Transverse colon (tissue), 4 donors: ENCODE data around the gene PRPF19. TPM values are rescaled to one million over a fixed set of nuclear protein-coding genes. Genes with fewer than 3 reads are reported as not detected.
A peak's percentile ranks its signal among the peaks of the same experiment; 100 is the strongest.

Experiments used
- DNase-seq: peaks from one replicate; pipeline ENCODE4 v3.0.0-alpha.2; 2019
- H3K27ac ChIP-seq, 4 donors: fragments of 200-600 bp; sonication (generic); 2 replicates each; pipeline ENCODE4 v1.5.1; 2016 to 2018; ENCODE audit warnings: inconsistent platforms in 4 of 4
- H3K27me3 ChIP-seq: fragments of 200-600 bp; sonication (generic); 2 replicates; pipeline ENCODE4 v1.5.1; 2017; ENCODE audit warnings: inconsistent platforms
- H3K36me3 ChIP-seq, 4 donors: fragments of 200-600 bp; sonication (generic); 2 replicates each; pipeline ENCODE4 v1.5.1; 2017 to 2019; ENCODE audit warnings: inconsistent platforms in 4 of 4
- H3K4me1 ChIP-seq, 4 donors: fragments of 200-600 bp; sonication (generic); 2 replicates each; pipeline ENCODE4 v1.5.1; 2017 to 2020; ENCODE audit warnings: inconsistent platforms in 4 of 4
- H3K4me3 ChIP-seq, 4 donors: fragments of 200-600 bp; sonication (generic); 1 replicate in 1 of 4; 2 replicates in 3 of 4; pipeline versions ENCODE4 v1.5.1 to v1.6.1; 2017 to 2019; ENCODE audit warnings: inconsistent platforms in 4 of 4
- H3K9me3 ChIP-seq, 2 donors: fragments of 200-600 bp; sonication (generic); 2 replicates each; pipeline ENCODE4 v1.5.1; 2017 to 2019; ENCODE audit warnings: inconsistent platforms in 2 of 2
- EP300 ChIP-seq: sonication (generic); formaldehyde crosslinking; IDR thresholded peaks from one replicate; pipeline ENCODE4 v1.6.1; 2017; ENCODE audit warnings: antibody characterized with exemption, low read depth
- POLR2A ChIP-seq: fragments of 450-650 bp; IDR thresholded peaks from one replicate; pipeline ENCODE4 v1.6.1; 2016; ENCODE audit warnings: antibody characterized with exemption, mild to moderate bottlenecking, moderate library complexity
- POLR2AphosphoS5 ChIP-seq, 3 donors: sonication (generic); formaldehyde crosslinking; IDR thresholded peaks; one replicate each; pipeline ENCODE4 v1.6.1; 2016; ENCODE audit warnings: antibody characterized with exemption in 3 of 3
- WGBS, 2 donors: methylation state at CpG; one replicate each; pipeline ENCODE4 v1.1.5; 2018; ENCODE audit warnings: low coverage in 1 of 2; 5-methylcytosine and 5-hydroxymethylcytosine counted together
- in situ Hi-C, 4 donors: fragments of 200-750 bp; cut with MboI; loops; one replicate each; pipeline versions ENCODE4 v1.15.0 to v1.15.1; 2017; ENCODE audit warnings: low sequenced_read_pairs in 3 of 4, low pct_ligation_motif_present in 1 of 4, low pct_unique_long_range_greater_than_20kb in 1 of 4
- intact Hi-C: fragments of 100-400 bp; cut with DNase I; formaldehyde crosslinking; loops from one replicate; pipeline ENCODE4 v1.15.1; 2023; ENCODE audit warnings: low total_unique reads
- total RNA-seq, 4 donors: library from RNA; depleted of rRNA; stranded (reverse); fragments of >200 nt; gene quantifications; one replicate each; pipeline ENCODE4 v1.1.0, GENCODE V29; 2016
- TF ChIP-seq, protein P1 (sequence below), 5 experiments: fragments of 200-600 bp in 3 of 5; fragments of 450-650 bp in 2 of 5; sonication (generic) in 3 of 5; IDR thresholded peaks; 1 replicate in 2 of 5; 2 replicates in 3 of 5; pipeline ENCODE4 v1.5.1; 2016 to 2017; ENCODE audit warnings: antibody characterized with exemption in 5 of 5, inconsistent platforms in 3 of 5, mild to moderate bottlenecking in 2 of 5, moderate library complexity in 1 of 5

Gene PRPF19
- 10 to 100 TPM; 15.5 to 70.3 (median 42.8) TPM for total RNA-seq

DNA sequence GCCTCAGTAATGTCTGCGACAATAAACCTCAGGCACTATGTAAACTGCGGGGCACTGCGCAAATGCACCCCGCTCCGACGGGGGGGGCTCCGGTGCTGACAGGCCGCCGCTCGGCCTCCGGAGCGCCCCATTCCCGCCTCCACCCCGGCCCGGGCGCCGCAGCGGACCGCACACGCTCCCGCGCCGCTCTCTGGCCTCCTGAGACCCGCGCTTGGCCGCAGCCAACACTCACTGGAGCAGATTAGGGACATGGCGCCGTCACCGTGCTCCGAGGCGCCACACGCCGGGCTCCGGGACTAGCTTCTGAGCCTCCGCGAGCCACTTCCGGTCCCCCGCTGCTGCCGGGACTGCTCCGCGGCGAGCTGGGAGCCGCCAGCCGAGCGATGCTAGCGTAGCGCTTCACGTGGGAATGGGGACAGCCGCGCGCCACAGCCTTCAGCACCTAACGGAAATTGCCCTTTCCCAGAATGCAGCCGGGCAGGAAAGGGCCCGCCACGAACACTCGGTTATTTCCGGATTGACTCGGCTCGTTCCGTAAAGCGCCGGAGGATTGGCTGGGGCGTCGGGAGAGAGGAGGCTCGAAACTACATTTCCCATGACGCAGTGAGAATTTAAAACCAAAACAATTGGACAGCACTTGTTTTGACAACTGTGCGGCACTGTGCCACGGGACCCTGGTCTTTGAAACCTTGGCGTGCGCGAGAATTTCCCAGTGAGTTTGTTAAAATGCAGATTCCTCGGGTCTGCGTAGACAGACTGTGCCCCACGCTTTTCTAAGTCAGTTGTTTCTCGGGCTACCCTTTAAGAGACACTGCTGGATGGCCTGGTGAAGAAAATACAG is at the start of gene PRPF19:
TSS of gene PRPF19 (minus strand) at position 454 of the 841 bp plus-strand sequence. CDS start at position 251, 203 bp downstream.
- Histone ChIP-seq H3K9me3 (no peaks in the 10 kb centered on the region), H3K36me3 (peaks cover 0 to 11% (median 3%) of the 10 kb centered on the region in 4 donors), H3K27me3 (no peaks in the 10 kb centered on the region), H3K4me1 (peaks cover 9 to 31% (median 20%) of the 10 kb centered on the region in 4 donors), H3K27ac (peak within 1 kb of the TSS; percentile 96 to 99 (median 98)), H3K4me3 (peak within 1 kb of the TSS; percentile 66 to 89 (median 85))
- peak; percentile 99 for DNase-seq
- peak; percentile 89 to 95 (median 91) for TF ChIP-seq POLR2AphosphoS5 (IDR thresholded peaks at IDR 0.05)
- TF ChIP-seq POLR2A = peak; percentile 82
- TF ChIP-seq, protein P1, sequence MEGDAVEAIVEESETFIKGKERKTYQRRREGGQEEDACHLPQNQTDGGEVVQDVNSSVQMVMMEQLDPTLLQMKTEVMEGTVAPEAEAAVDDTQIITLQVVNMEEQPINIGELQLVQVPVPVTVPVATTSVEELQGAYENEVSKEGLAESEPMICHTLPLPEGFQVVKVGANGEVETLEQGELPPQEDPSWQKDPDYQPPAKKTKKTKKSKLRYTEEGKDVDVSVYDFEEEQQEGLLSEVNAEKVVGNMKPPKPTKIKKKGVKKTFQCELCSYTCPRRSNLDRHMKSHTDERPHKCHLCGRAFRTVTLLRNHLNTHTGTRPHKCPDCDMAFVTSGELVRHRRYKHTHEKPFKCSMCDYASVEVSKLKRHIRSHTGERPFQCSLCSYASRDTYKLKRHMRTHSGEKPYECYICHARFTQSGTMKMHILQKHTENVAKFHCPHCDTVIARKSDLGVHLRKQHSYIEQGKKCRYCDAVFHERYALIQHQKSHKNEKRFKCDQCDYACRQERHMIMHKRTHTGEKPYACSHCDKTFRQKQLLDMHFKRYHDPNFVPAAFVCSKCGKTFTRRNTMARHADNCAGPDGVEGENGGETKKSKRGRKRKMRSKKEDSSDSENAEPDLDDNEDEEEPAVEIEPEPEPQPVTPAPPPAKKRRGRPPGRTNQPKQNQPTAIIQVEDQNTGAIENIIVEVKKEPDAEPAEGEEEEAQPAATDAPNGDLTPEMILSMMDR (IDR thresholded peaks at IDR 0.05) = no peak
- no peak for TF ChIP-seq EP300
- WGBS, 2 donors = 1% methylated on average over 65 of the region's 75 CpGs; no CpG with 5 or more reads in 1 of the 2 donors
- in situ Hi-C loops (no loop called here), intact Hi-C loops (no loop called here)

DNA sequence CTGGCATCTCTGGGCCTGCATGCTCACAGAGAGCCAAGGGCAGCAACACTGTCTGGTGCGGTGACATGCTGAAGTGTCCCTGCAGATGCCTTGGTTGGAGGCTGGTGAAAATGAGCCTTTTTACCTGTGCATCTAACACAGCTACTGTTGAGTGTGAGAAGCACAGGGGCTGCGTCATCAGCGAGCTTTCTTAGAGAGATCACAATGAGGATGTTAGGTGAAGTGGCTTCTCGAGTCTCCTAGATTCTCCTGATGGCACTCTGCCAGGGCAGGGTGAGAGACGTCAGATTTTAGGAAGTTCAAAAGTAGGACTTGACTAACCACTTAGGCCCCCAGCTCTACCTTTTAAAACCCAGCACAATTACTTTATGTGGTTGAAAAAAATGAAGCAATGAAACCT is 49.2 kb upstream of the PRPF19 start:
- WGBS, 2 donors = 51 to 53% methylated on average over 3 to 5 of the region's 5 CpGs
- no peak for DNase-seq

GRCh38 chr11:60954421-60954820 is 48.0 kb upstream of the PRPF19 start:
- no peaks in the 10 kb centered on the region for H3K36me3 ChIP-seq
- in situ Hi-C loops (no loop called here), intact Hi-C loops (no loop called here)
- no peaks in the 10 kb centered on the region for H3K9me3 ChIP-seq
- H3K4me1 ChIP-seq = peaks cover 0 to 32% (median 9%) of the 10 kb centered on the region in 4 donors
- DNase-seq = no peak
- no peak overlapping the region for H3K27ac ChIP-seq
- no peaks in the 10 kb centered on the region for H3K27me3 ChIP-seq
- H3K4me3 ChIP-seq = no peak overlapping the region
- TF ChIP-seq EP300 (no peak), POLR2AphosphoS5 (IDR thresholded peaks at IDR 0.05) (no peak), POLR2A (no peak)
- TF ChIP-seq, protein P1 (IDR thresholded peaks at IDR 0.05) = no peak
- 72 to 80% methylated on average over 1 to 5 of the region's 5 CpGs for WGBS, 2 donors

More for the DNA sequence above, 49.2 kb upstream of the PRPF19 start:
- in situ Hi-C loops = no loop called here
- no peaks in the 10 kb centered on the region for H3K9me3 ChIP-seq
- H3K36me3 ChIP-seq = no peaks in the 10 kb centered on the region
- TF ChIP-seq, protein P1 (IDR thresholded peaks at IDR 0.05) = no peak
- TF ChIP-seq EP300 = no peak
- intact Hi-C loops = no loop called here
- no peak overlapping the region for H3K27ac ChIP-seq
- peaks cover 0 to 21% (median 9%) of the 10 kb centered on the region in 4 donors for H3K4me1 ChIP-seq
- no peak overlapping the region for H3K4me3 ChIP-seq
- no peaks in the 10 kb centered on the region for H3K27me3 ChIP-seq

GRCh38 chr11:60953781-60954180 is 47.4 kb upstream of the PRPF19 start:
- Histone ChIP-seq H3K4me1 (peaks cover 0 to 35% (median 9%) of the 10 kb centered on the region in 4 donors), H3K4me3 (no peak overlapping the region), H3K27me3 (no peaks in the 10 kb centered on the region), H3K9me3 (no peaks in the 10 kb centered on the region), H3K27ac (peak overlapping the region in 2 of 4 donors; percentile 85), H3K36me3 (no peaks in the 10 kb centered on the region)
- DNase-seq = no peak
- intact Hi-C loops (no loop called here), in situ Hi-C loops (no loop called here)
- WGBS, 2 donors = 74 to 80% methylated on average over 2 to 4 of the region's 6 CpGs
- TF ChIP-seq POLR2AphosphoS5 (IDR thresholded peaks at IDR 0.05) = no peak
- TF ChIP-seq, protein P1 (IDR thresholded peaks at IDR 0.05) = no peak
- TF ChIP-seq EP300 = no peak
- no peak for TF ChIP-seq POLR2A
